ENCODE measurements around the gene SGCD. TPM values are rescaled to one million over a fixed set of nuclear protein-coding genes. Genes with fewer than 3 reads are reported as not detected.

Gene SGCD
- total RNA-seq, 1 donor from 2014 or later = 3.9 TPM

DNA sequence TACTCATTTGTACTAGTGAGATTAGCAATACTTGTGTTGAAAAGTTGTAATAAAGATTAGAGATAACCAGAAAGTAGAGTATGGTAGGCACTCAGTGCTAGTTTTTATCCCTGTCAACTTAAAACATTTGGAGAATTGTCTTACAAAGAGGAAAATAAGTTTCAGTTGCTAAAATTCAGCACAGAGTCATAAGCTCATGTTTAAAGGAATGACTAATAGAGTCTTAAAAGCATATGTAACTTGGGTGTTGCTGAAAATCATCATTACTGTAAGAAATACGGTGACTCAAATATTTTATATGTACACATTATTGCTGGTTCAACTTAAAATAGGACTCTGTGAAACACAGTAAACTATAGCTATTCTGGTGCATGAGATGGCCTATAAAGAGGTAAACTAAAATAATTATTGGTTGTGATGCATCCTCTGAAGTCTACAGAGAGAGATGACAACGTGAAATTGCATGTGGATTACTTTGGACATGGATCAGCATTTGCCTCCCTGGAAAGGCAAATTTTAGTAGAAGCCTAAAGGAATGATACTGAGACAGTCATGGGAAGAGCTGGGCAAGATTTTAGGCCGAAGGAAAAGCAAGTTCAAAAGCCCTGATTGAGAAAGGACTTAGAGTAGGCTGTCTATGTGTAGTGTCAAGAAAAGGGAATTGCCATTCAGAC, 34.6 kb downstream of the SGCD start:
- DNase-seq (ENCODE audit: low spot score) = no peak

DNA sequence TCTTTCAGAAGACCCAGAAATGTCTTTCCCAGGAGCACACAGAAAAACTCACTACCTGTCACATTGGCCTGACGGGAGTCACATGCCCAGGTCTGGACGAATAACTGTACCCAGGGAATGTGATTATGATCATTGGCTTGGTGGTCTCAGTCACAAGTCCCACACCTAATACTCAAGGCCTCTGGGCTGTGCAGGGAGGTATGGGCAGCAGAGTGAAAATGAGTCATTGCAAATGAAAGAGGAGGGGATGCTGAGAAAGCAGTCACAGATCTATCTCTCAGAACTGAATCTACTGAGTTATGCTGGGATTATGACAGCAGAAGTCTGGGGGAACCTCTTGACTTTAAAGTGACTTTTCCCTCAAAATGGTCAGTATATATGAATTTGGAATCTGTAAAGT, 36.9 kb downstream of the SGCD start:
- DNase-seq (ENCODE audit: low spot score) = no peak

- no peak for DNase-seq (ENCODE audit: low spot score)
These were observed 39.6 kb downstream of the SGCD start for GRCh38 chr5:156366521-156366920.

DNA sequence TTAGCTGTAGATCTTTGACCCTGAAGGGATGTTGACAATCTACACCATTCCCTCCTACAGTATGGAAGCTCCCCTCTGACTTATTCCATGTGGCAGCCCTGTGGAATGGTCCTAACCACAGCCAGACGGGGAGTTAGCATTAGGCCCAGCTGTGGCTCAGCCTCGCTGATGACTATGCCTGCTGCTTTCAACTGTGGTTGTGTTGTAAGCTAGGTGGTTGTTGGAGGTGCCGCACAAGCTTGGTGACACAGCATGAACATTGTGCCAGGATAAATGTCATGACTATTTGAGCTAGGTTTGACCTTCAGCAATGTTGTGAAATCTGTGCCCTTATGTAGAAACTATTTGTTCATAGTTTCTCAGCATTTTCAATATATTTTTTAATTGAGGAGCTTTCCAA, 40.6 kb downstream of the SGCD start:
- no peak for DNase-seq (ENCODE audit: low spot score)

- no peak for DNase-seq (ENCODE audit: low spot score)
These were observed 49.0 kb downstream of the SGCD start for GRCh38 chr5:156375895-156376495.

DNA sequence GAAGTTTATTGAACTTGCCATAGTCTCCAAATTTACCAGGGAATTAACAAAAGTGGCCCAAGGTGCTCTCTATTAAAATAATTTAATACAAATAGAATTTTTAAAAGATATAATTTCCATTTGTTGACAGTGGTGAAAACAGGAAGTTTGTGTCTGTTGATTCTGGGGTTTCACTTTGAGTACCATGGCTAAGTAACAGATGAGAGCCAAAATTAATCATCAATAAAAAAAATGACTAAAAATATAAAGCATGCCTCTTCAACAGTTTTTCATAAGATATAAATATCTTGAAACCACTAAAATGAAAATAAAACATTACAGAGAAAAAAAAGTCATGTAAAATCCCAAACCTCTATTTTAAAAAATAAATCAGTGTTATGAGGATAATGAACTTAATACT, 49.8 kb downstream of the SGCD start:
- DNase-seq (ENCODE audit: low spot score) = no peak

DNA sequence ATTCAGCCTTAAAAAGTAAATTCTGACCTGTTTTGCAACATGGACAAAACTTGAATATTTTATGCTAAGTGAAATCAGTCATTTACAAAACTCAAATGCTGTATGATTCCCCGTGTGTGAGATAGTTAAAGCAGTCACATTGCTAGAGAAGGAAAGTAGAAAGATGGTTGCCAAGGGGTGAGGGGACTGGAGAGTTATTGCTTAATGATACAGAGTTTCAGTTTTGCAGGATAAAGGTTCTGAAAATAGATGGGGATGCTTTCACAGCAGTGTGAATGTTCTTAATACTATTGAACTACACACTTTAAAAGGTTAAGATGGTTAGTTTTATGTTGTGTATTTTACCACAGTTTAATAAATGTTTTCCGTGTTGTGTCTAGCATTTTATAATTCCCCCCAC, 51.2 kb downstream of the SGCD start:
- no peak for DNase-seq (ENCODE audit: low spot score)

GRCh38 chr5:156379206-156379605, 52.2 kb downstream of the SGCD start:
- no peak for DNase-seq (ENCODE audit: low spot score)

- DNase-seq (ENCODE audit: low spot score) = no peak
These were observed 53.9 kb downstream of the SGCD start for GRCh38 chr5:156380848-156381247.

GRCh38 chr5:156383510-156384265, 56.7 kb downstream of the SGCD start:
- DNase-seq (ENCODE audit: low spot score) = no peak

DNA sequence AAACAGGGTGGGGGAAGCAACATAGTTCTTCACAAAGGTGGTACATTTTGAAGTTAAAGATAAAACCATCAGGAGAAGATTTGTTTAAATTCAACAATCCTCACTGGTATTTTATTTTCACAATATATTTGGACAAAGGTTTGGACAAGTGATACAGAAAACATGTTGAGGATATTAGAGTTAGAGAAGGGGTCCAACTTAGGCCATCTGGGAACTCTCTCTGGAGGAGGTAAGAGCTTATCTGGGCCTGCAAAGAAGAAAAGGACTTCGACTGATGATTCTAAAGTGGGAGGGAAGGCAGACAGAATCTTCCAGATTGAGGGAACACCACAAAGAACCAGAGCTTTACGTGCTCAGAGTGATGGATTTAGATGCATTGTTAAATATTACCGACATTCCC, 58.5 kb downstream of the SGCD start:
- no peak for DNase-seq (ENCODE audit: low spot score)

- DNase-seq (ENCODE audit: low spot score) = no peak
These were observed 60.0 kb downstream of the SGCD start for GRCh38 chr5:156386976-156387375.

DNA sequence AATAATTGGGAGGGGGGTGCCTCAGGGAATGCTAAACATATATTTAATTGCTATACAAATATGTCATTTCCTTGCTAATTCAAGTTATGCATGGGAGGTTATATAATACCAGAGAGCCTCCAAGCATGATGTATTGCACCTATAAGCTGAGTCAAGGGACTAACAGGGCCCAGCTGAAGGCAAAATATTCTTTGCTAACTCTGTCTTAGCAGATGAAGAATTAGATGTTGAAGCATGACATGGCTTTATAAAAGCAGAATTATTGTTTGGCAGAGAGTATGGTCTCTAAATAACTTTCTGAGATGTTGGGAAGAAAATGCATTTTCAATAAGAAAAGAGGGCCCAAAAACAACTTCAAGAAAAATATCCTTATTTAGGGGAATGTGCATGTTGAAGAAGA, 60.4 kb downstream of the SGCD start:
- no peak for DNase-seq (ENCODE audit: low spot score)

- no peak for DNase-seq (ENCODE audit: low spot score)
These were observed 61.3 kb downstream of the SGCD start for GRCh38 chr5:156388233-156388632.

DNA sequence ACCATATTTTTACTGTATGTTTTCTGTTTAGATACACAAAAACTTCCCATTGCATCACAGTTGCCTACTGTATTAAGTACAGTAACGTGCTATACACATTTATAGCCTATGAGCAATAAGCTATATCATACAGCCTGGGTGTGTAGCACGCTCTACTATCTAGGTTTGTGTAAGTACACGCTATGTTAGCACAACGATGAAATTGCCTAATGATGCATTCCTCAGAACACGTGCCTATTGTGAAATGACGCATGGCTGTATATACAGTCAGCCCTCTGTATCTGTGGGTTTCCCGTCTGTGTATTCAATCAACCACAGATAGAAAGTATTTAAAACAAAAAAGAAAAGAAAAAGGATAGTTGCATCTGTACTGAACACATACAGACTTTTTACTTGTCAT, 64.2 kb downstream of the SGCD start:
- no peak for DNase-seq (ENCODE audit: low spot score)

DNA sequence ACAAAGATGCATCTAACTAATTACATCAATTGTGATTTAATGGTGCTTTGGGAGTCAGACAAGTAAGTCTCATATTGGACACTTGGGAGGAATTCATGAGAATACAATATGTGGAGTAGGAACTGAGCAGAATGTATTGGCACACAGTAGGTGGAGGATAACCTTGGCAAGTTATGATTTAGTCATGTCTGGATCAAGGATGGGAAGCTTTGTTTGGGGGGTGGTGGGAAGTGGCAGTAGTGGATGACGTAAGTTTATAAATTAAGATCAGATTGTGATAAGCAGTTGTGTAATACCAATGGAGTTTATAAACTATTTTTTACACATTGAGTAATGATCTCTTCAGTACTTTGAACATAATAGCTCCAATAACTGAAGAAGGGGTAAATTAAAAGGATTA, 67.0 kb downstream of the SGCD start:
- DNase-seq (ENCODE audit: low spot score) = no peak

DNA sequence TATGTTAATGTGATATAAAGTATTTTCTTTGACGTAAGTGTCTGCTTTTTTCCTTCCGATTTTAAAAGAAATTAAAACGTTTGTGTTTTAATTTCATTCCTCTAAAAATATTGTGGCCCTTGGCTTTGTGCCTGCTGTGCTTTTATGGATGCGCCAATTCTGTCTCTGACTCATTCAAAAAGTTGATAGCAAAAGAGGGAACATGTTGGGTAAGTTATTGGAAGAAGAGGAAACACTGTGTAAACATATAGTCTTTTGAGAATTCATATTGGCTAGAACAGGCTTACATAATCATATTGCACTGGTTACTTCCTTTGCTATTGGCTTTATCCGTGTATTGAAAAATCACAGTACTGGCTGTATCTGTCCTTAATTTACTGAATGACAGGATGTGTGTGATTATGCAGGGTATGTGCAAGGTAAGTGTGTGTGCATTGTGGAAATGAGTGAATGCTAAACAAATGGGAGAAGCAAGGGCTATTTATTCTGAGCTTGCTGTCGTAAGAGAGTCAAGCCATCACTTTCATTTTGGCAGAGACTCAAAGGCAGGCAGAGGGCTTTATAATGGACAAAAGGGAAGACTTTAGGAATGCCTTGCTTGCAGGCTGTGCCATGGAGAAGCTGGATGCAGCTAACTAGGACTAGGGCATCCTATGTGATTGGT, 67.8 kb downstream of the SGCD start:
- no peak for DNase-seq (ENCODE audit: low spot score)

DNA sequence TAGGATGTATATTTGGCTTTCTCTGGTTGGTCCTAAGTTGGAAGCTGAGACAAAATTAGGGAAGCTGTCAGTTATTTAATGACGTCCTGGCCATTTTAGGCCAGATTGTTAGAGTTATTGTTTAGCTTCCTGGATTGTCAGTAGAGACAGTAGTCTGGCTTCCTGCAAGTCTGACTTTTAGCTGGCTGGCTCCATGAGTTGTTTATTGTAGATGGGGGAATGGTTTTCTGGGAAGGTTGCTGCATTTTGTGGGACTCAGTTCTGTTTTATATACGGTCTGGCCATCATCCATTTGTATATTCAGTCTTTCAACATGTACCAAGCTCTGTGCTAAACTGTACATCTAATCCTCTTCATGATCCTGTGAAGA, 68.3 kb downstream of the SGCD start:
- no peak for DNase-seq (ENCODE audit: low spot score)

GRCh38 chr5:156396063-156396829, 69.3 kb downstream of the SGCD start:
- no peak for DNase-seq (ENCODE audit: low spot score)

DNA sequence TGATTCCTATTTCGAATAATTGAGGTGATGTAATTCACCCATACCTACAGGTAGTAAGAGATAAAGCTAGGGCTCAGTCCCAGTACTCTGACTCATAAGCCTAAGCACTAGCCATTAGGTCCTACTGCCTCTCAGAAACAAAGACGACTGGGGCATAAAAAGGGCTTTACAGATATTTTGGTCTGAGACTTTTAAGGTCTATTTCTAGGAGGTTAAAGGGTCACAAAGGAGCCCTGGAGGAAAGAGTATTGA, 69.8 kb downstream of the SGCD start:
- DNase-seq (ENCODE audit: low spot score) = no peak

DNA sequence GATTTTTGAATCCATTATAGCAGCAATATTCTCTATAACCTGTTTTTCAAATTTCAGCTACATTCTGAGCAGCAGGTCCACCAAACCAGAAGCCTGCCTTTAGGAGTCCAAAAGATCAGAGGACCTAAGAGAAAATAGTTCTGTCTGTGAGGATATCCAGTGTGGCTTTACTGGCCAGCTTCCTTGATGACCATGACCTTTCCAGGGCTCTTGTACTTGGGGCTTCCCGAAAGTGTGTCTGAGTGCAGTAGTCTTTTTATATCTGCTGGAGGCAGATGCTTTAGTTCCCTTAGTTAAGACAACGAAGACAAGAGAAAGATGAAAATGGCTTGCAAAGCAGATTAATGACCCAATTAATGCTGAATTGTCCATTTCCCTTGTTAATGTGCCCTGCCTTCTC, 72.4 kb downstream of the SGCD start:
- no peak for DNase-seq (ENCODE audit: low spot score)
